SK-N-SH (cell line): ENCODE measurements around the gene RBP5. TPM values are rescaled to one million over a fixed set of nuclear protein-coding genes. Genes with fewer than 3 reads are reported as not detected.

Source experiments
- CTCF ChIA-PET: fragments of 300-600, 350-600 bp; formaldehyde crosslinking; extraction: SDS; loops from one replicate; lab custom pipeline; 2021; lab: Yijun Ruan, JAX
- POLR2A ChIA-PET: fragments of 350-600 bp; sonication (Branson Sonifier 250); formaldehyde crosslinking; extraction: SDS; loops from one replicate; lab custom pipeline; 2020; ENCODE audit warnings: antibody characterized with exemption, inconsistent platforms; lab: Yijun Ruan, JAX
- DNase-seq: peaks from one replicate; pipeline ENCODE4 v3.0.0; 2012
- H2AFZ ChIP-seq: fragments of 200-600 bp; sonication (generic); 2 replicates; pipeline ENCODE4 v1.8.1; 2016; ENCODE audit warnings: antibody characterized with exemption, mild to moderate bottlenecking, low read depth
- H3F3A ChIP-seq: fragments of 200-600 bp; sonication (generic); replicated peaks from 2 replicates; pipeline ENCODE3; 2016; ENCODE audit warnings: antibody characterized with exemption, mild to moderate bottlenecking; ENCODE audit not compliant: insufficient read depth
- H3K27ac ChIP-seq, 2 experiments: fragments of 200-500 bp in 1 of 2; fragments of 200-600 bp in 1 of 2; sonication (Bioruptor generic) in 1 of 2; sonication (generic), shearing (Covaris generic) in 1 of 2; 2 replicates each; pipeline versions ENCODE4 v1.5.1 to v1.6.1; 2014 to 2016; ENCODE audit warnings: low read depth in 2 of 2, inconsistent platforms in 1 of 2, low read length in 1 of 2, mild to moderate bottlenecking in 1 of 2, mixed read lengths in 1 of 2
- H3K27me3 ChIP-seq: fragments of 200-600 bp; sonication (generic), shearing (Covaris generic); 2 replicates; pipeline ENCODE4 v1.6.1; 2016; ENCODE audit warnings: mixed run types; ENCODE audit not compliant: insufficient read depth
- H3K36me3 ChIP-seq, 2 experiments: fragments of 200-500 bp in 1 of 2; fragments of 200-600 bp in 1 of 2; sonication (Bioruptor generic) in 1 of 2; sonication (generic) in 1 of 2; replicated peaks in 1 of 2; 2 replicates each; pipeline versions ENCODE3 to v1.5.1; 2014 to 2016; ENCODE audit warnings: low read length in 1 of 2, mild to moderate bottlenecking in 1 of 2; ENCODE audit not compliant: insufficient read depth in 2 of 2, control insufficient read depth in 1 of 2
- H3K4me1 ChIP-seq, 2 experiments: fragments of 200-500 bp in 1 of 2; fragments of 200-600 bp in 1 of 2; sonication (Bioruptor generic) in 1 of 2; sonication (generic), shearing (Covaris generic) in 1 of 2; 2 replicates each; pipeline versions ENCODE4 v1.5.1 to v1.6.1; 2014 to 2016; ENCODE audit warnings: low read depth in 1 of 2, low read length in 1 of 2, mixed run types in 1 of 2; ENCODE audit not compliant: insufficient read depth in 2 of 2, control insufficient read depth in 1 of 2
- H3K4me2 ChIP-seq: fragments of 200-600 bp; sonication (generic), shearing (Covaris generic); 2 replicates; pipeline ENCODE4 v1.6.1; 2017; ENCODE audit warnings: mixed run types
- H3K4me3 ChIP-seq, 2 experiments: fragments of 200-500 bp in 1 of 2; fragments of 200-600 bp in 1 of 2; sonication (Bioruptor generic) in 1 of 2; sonication (generic), shearing (Covaris generic) in 1 of 2; 2 replicates each; pipeline versions ENCODE4 v1.5.1 to v1.8.1; 2014 to 2016; ENCODE audit warnings: low read depth in 2 of 2, inconsistent platforms in 1 of 2, low read length in 1 of 2, mild to moderate bottlenecking in 1 of 2, mixed read lengths in 1 of 2, moderate library complexity in 1 of 2
- H3K79me2 ChIP-seq: fragments of 200-600 bp; sonication (generic); 2 replicates; pipeline ENCODE4 v1.8.1; 2017; ENCODE audit warnings: mild to moderate bottlenecking; ENCODE audit not compliant: insufficient read depth
- H3K9ac ChIP-seq: fragments of 200-600 bp; sonication (generic); 2 replicates; pipeline ENCODE4 v1.6.1; 2017; ENCODE audit warnings: mixed run types
- H3K9me2 ChIP-seq: fragments of 200-600 bp; sonication (generic); 2 replicates; pipeline ENCODE4 v1.6.1; 2017; ENCODE audit warnings: mixed run types
- H3K9me3 ChIP-seq: fragments of 200-600 bp; sonication (generic); 2 replicates; pipeline ENCODE4 v1.6.1; 2017; ENCODE audit warnings: mixed run types, mild to moderate bottlenecking, moderate library complexity
- H4K20me1 ChIP-seq: fragments of 200-600 bp; sonication (generic); 2 replicates; pipeline ENCODE4 v1.6.1; 2017; ENCODE audit warnings: mild to moderate bottlenecking, mixed run types; ENCODE audit not compliant: insufficient read depth
- CHD2 ChIP-seq: fragments of 150-350 bp; IDR thresholded peaks from 2 replicates; pipeline ENCODE4 v1.6.1; 2018; ENCODE audit warnings: low read length; ENCODE audit not compliant: partially characterized antibody
- JUND ChIP-seq: IDR thresholded peaks from 2 replicates; pipeline ENCODE4 v1.4.0; 2012
- MEF2A ChIP-seq: IDR thresholded peaks from 2 replicates; pipeline ENCODE4 v1.4.0; 2012; ENCODE audit warnings: low read depth, borderline replicate concordance
- NRF1 ChIP-seq: IDR thresholded peaks from 2 replicates; pipeline ENCODE4 v1.6.1; 2012; ENCODE audit warnings: low read depth, mild to moderate bottlenecking, low read length
- RAD21 ChIP-seq: IDR thresholded peaks from 2 replicates; pipeline ENCODE4 v1.6.1; 2012; ENCODE audit warnings: mild to moderate bottlenecking, low read length
- RFX5 ChIP-seq: IDR thresholded peaks from 2 replicates; pipeline ENCODE4 v1.6.1; 2012; ENCODE audit warnings: mild to moderate bottlenecking, improper control_type of control experiment, low read length
- RXRA ChIP-seq: IDR thresholded peaks from 2 replicates; pipeline ENCODE4 v1.4.0; 2012; ENCODE audit warnings: low read depth, mild to moderate bottlenecking, borderline replicate concordance
- SIN3A ChIP-seq: IDR thresholded peaks from 2 replicates; pipeline ENCODE4 v1.6.1; 2012; ENCODE audit warnings: low read depth, mild to moderate bottlenecking, low read length, moderate library complexity, borderline replicate concordance
- SMC3 ChIP-seq: IDR thresholded peaks from 2 replicates; pipeline ENCODE4 v1.6.1; 2012; ENCODE audit warnings: low read depth, low read length, improper control_type of control experiment
- TEAD4 ChIP-seq: IDR thresholded peaks from 2 replicates; pipeline ENCODE4 v1.4.0; 2012; ENCODE audit warnings: mild to moderate bottlenecking, borderline replicate concordance; ENCODE audit not compliant: insufficient read depth
- YY1 ChIP-seq: IDR thresholded peaks from 2 replicates; pipeline ENCODE4 v1.4.0; 2012; ENCODE audit warnings: low read depth, mild to moderate bottlenecking
- WGBS: methylation state at CpG from one replicate; pipeline ENCODE4 v1.1.6; 2017; ENCODE audit warnings: low lambda C conversion rate; 5-methylcytosine and 5-hydroxymethylcytosine counted together
- polyA plus RNA-seq, 3 experiments: library from polyadenylated mRNA; depleted of rRNA; stranded (reverse); fragments of >200 nt; gene quantifications; 2 replicates each; pipeline ENCODE4 v1.2.3, GENCODE V29; 2012
- TF ChIP-seq, protein P1 (sequence below): fragments of 150-350 bp; IDR thresholded peaks from 2 replicates; pipeline ENCODE4 v1.6.1; 2016; ENCODE audit warnings: mild to moderate bottlenecking, low read depth, low read length
- TF ChIP-seq, protein P2 (sequence below): IDR thresholded peaks from 2 replicates; pipeline ENCODE4 v1.4.0; 2012; ENCODE audit warnings: low read depth, borderline replicate concordance
- TF ChIP-seq, protein P3 (sequence below): IDR thresholded peaks from 2 replicates; pipeline ENCODE4 v1.4.0; 2012; ENCODE audit warnings: low read depth, borderline replicate concordance
- TF ChIP-seq, protein P4 (sequence below): IDR thresholded peaks from 2 replicates; pipeline ENCODE4 v1.6.1; 2012; ENCODE audit warnings: mild to moderate bottlenecking, low read depth, low read length, moderate library complexity

The RBP5 gene
- polyA plus RNA-seq, 1 of the 3 experiments (the other 2 are of a cell fraction): 0.12 TPM

DNA sequence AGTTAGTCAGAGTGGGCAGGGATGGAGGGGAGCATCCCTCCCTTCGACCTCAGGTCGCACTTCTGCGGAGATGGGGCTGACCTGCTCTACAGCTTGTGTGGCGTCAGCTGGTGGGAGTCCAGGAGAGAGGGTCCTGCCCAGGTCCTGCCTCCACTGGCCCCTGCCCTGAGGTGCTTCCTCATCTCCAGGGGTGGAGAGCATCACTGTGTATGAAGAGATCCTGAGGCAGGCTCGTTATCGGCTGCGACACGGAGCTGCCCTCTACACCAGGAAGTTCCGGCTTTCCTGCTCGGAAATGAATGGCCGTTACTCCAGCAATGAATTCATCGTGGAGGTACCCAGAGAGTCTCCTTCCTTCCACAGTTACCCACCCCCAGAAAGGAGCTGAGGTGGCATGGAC is 21.7 kb upstream of the RBP5 start:
- Histone ChIP-seq H4K20me1 (no peaks in the 10 kb centered on the region), H2AFZ (no peak overlapping the region), H3K27ac (no peak overlapping the region), H3K9me2 (no peaks in the 10 kb centered on the region), H3K9ac (no peak overlapping the region), H3K79me2 (no peaks in the 10 kb centered on the region), H3K27me3 (no peaks in the 10 kb centered on the region), H3K4me1 (peaks cover 0 to 14% of the 10 kb centered on the region in 2 experiments; a peak in 2 of 4 replicates), H3K36me3 (peaks cover 0 to 10% of the 10 kb centered on the region in 2 experiments), H3K4me3 (no peak overlapping the region), H3F3A (no peaks in the 10 kb centered on the region), H3K9me3 (no peaks in the 10 kb centered on the region), H3K4me2 (no peak overlapping the region)
- TF ChIP-seq, protein P1, sequence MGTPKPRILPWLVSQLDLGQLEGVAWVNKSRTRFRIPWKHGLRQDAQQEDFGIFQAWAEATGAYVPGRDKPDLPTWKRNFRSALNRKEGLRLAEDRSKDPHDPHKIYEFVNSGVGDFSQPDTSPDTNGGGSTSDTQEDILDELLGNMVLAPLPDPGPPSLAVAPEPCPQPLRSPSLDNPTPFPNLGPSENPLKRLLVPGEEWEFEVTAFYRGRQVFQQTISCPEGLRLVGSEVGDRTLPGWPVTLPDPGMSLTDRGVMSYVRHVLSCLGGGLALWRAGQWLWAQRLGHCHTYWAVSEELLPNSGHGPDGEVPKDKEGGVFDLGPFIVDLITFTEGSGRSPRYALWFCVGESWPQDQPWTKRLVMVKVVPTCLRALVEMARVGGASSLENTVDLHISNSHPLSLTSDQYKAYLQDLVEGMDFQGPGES: no peak
- TF ChIP-seq CHD2: no peak
- TF ChIP-seq TEAD4: no peak
- no peak for TF ChIP-seq RXRA
- TF ChIP-seq, protein P2, sequence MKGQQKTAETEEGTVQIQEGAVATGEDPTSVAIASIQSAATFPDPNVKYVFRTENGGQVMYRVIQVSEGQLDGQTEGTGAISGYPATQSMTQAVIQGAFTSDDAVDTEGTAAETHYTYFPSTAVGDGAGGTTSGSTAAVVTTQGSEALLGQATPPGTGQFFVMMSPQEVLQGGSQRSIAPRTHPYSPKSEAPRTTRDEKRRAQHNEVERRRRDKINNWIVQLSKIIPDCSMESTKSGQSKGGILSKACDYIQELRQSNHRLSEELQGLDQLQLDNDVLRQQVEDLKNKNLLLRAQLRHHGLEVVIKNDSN: no peak
- TF ChIP-seq JUND: no peak
- TF ChIP-seq NRF1: no peak
- TF ChIP-seq, protein P3, sequence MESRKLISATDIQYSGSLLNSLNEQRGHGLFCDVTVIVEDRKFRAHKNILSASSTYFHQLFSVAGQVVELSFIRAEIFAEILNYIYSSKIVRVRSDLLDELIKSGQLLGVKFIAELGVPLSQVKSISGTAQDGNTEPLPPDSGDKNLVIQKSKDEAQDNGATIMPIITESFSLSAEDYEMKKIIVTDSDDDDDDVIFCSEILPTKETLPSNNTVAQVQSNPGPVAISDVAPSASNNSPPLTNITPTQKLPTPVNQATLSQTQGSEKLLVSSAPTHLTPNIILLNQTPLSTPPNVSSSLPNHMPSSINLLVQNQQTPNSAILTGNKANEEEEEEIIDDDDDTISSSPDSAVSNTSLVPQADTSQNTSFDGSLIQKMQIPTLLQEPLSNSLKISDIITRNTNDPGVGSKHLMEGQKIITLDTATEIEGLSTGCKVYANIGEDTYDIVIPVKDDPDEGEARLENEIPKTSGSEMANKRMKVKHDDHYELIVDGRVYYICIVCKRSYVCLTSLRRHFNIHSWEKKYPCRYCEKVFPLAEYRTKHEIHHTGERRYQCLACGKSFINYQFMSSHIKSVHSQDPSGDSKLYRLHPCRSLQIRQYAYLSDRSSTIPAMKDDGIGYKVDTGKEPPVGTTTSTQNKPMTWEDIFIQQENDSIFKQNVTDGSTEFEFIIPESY: no peak
- TF ChIP-seq SIN3A: no peak
- no peak for TF ChIP-seq MEF2A
- TF ChIP-seq, protein P4, sequence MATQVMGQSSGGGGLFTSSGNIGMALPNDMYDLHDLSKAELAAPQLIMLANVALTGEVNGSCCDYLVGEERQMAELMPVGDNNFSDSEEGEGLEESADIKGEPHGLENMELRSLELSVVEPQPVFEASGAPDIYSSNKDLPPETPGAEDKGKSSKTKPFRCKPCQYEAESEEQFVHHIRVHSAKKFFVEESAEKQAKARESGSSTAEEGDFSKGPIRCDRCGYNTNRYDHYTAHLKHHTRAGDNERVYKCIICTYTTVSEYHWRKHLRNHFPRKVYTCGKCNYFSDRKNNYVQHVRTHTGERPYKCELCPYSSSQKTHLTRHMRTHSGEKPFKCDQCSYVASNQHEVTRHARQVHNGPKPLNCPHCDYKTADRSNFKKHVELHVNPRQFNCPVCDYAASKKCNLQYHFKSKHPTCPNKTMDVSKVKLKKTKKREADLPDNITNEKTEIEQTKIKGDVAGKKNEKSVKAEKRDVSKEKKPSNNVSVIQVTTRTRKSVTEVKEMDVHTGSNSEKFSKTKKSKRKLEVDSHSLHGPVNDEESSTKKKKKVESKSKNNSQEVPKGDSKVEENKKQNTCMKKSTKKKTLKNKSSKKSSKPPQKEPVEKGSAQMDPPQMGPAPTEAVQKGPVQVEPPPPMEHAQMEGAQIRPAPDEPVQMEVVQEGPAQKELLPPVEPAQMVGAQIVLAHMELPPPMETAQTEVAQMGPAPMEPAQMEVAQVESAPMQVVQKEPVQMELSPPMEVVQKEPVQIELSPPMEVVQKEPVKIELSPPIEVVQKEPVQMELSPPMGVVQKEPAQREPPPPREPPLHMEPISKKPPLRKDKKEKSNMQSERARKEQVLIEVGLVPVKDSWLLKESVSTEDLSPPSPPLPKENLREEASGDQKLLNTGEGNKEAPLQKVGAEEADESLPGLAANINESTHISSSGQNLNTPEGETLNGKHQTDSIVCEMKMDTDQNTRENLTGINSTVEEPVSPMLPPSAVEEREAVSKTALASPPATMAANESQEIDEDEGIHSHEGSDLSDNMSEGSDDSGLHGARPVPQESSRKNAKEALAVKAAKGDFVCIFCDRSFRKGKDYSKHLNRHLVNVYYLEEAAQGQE: no peak
- TF ChIP-seq SMC3: no peak
- no peak for TF ChIP-seq YY1
- no peak for TF ChIP-seq RFX5
- TF ChIP-seq RAD21: no peak
- ChIA-PET POLR2A (no interaction called here), CTCF (interaction anchor here (1.2 to 2.0 kb wide), 3 partner anchors 12 to 41 kb away, joined by 3 to 8 read pairs (median 5); partner anchors contain the start of gene C1RL)
- WGBS: 93% methylated on average over 12 of the region's 12 CpGs
- DNase-seq: no peak
